ENCODE data around the gene NECAB3.

NECAB3 gene

GRCh38 chr20:33707668-33708067 lies 33.4 kb upstream of the NECAB3 start:
- Histone ChIP-seq H3K27me3 (ENCODE audit: insufficient read depth, poor library complexity, severe bottlenecking) (no peaks in the 10 kb centered on the region), H3K27ac (replicated peaks) (no peak overlapping the region), H3K4me3 (replicated peaks; ENCODE audit: insufficient read depth, low read length) (no peak overlapping the region)
- no peak for DNase-seq (ENCODE audit: low read depth in 1 of 2, low spot score in 1 of 2)
- no peak for TF ChIP-seq REST (IDR thresholded peaks at IDR 0.05; ENCODE audit: insufficient replicate concordance, low read depth)
- TF ChIP-seq SPI1 (IDR thresholded peaks at IDR 0.05; ENCODE audit: borderline replicate concordance, low read depth) = no peak
- no peak for TF ChIP-seq CTCF (IDR thresholded peaks at IDR 0.05; ENCODE audit: insufficient read depth, low read length)
- no peak for TF ChIP-seq GABPA (IDR thresholded peaks at IDR 0.05; ENCODE audit: low read depth)

- no peak for DNase-seq (ENCODE audit: low read depth in 1 of 2, low spot score in 1 of 2)
- H3K4me3 ChIP-seq (replicated peaks; ENCODE audit: insufficient read depth, low read length) = no peak overlapping the region
- TF ChIP-seq CTCF (IDR thresholded peaks at IDR 0.05; ENCODE audit: insufficient read depth, low read length) (no peak), SPI1 (IDR thresholded peaks at IDR 0.05; ENCODE audit: borderline replicate concordance, low read depth) (no peak), POLR2AphosphoS5 (IDR thresholded peaks at IDR 0.05; ENCODE audit: low read depth) (no peak), GABPA (IDR thresholded peaks at IDR 0.05; ENCODE audit: low read depth) (no peak), REST (IDR thresholded peaks at IDR 0.05; ENCODE audit: insufficient replicate concordance, low read depth) (no peak)
- H3K27ac ChIP-seq (replicated peaks) = no peak overlapping the region
- no peaks in the 10 kb centered on the region for H3K27me3 ChIP-seq (ENCODE audit: insufficient read depth, poor library complexity, severe bottlenecking)
Measured at GRCh38 chr20:33704197-33704924, 30.1 kb upstream of the NECAB3 start.

- H3K4me3 ChIP-seq (replicated peaks; ENCODE audit: insufficient read depth, low read length) = no peak overlapping the region
- DNase-seq (ENCODE audit: low read depth in 1 of 2, low spot score in 1 of 2) = no peak
Measured at GRCh38 chr20:33703498-33704137, 29.4 kb upstream of the NECAB3 start.

More at GRCh38 chr20:33703498-33704137, 29.4 kb upstream of the NECAB3 start:
- TF ChIP-seq REST (IDR thresholded peaks at IDR 0.05; ENCODE audit: insufficient replicate concordance, low read depth) (no peak), GABPA (IDR thresholded peaks at IDR 0.05; ENCODE audit: low read depth) (no peak), CTCF (IDR thresholded peaks at IDR 0.05; ENCODE audit: insufficient read depth, low read length) (no peak), SPI1 (IDR thresholded peaks at IDR 0.05; ENCODE audit: borderline replicate concordance, low read depth) (no peak), POLR2AphosphoS5 (IDR thresholded peaks at IDR 0.05; ENCODE audit: low read depth) (no peak)
- H3K27me3 ChIP-seq (ENCODE audit: insufficient read depth, poor library complexity, severe bottlenecking) = no peaks in the 10 kb centered on the region
- H3K27ac ChIP-seq (replicated peaks) = no peak overlapping the region

All from HL-60 (cell line).